HG03159 (cell line): ENCODE measurements around the gene LRP1B.

Experiments
- ATAC-seq: cut with Tn5 transposase; IDR thresholded peaks from one replicate; pipeline ENCODE4 v1.9.1; 2021; ENCODE audit warnings: mild to moderate bottlenecking, moderate library complexity; ENCODE audit not compliant: unreplicated experiment

Gene LRP1B

GRCh38 chr2:141529659-141530058, 601.2 kb downstream of the LRP1B start:
- no peak for ATAC-seq

GRCh38 chr2:141528990-141529389, 601.8 kb downstream of the LRP1B start:
- ATAC-seq, result no peak

- ATAC-seq, result no peak
Measured at GRCh38 chr2:141526760-141527159, 604.1 kb downstream of the LRP1B start.

GRCh38 chr2:141524777-141525176, 606.0 kb downstream of the LRP1B start:
- no peak for ATAC-seq

GRCh38 chr2:141523199-141523598, 607.6 kb downstream of the LRP1B start:
- ATAC-seq, result peak; percentile 69

- ATAC-seq, result no peak
Measured at GRCh38 chr2:141522702-141523101, 608.1 kb downstream of the LRP1B start.

- ATAC-seq, result peak; percentile 37
Measured at GRCh38 chr2:141522048-141522447, 608.8 kb downstream of the LRP1B start.

- no peak for ATAC-seq
Measured at GRCh38 chr2:141519906-141520305, 610.9 kb downstream of the LRP1B start.

- ATAC-seq, result no peak
Measured at GRCh38 chr2:141517852-141518421, 612.9 kb downstream of the LRP1B start.

GRCh38 chr2:141517180-141517851, 613.5 kb downstream of the LRP1B start:
- no peak for ATAC-seq

GRCh38 chr2:141515931-141516330, 614.9 kb downstream of the LRP1B start:
- no peak for ATAC-seq

- peak; percentile 100 for ATAC-seq
Measured at GRCh38 chr2:141513853-141514252, 617.0 kb downstream of the LRP1B start.

GRCh38 chr2:141508806-141509595, 621.8 kb downstream of the LRP1B start:
- no peak for ATAC-seq

GRCh38 chr2:141508086-141508752, 622.6 kb downstream of the LRP1B start:
- ATAC-seq, result no peak

- ATAC-seq, result no peak
Measured at GRCh38 chr2:141506135-141506534, 624.7 kb downstream of the LRP1B start.

- no peak for ATAC-seq
Measured at GRCh38 chr2:141501752-141502151, 629.1 kb downstream of the LRP1B start.

- ATAC-seq, result no peak
Measured at GRCh38 chr2:141499123-141499522, 631.7 kb downstream of the LRP1B start.

GRCh38 chr2:141498561-141498960, 632.3 kb downstream of the LRP1B start:
- ATAC-seq, result no peak

- ATAC-seq, result no peak
Measured at GRCh38 chr2:141497272-141497671, 633.5 kb downstream of the LRP1B start.

- no peak for ATAC-seq
Measured at GRCh38 chr2:141496810-141497209, 634.0 kb downstream of the LRP1B start.

GRCh38 chr2:141493936-141494335, 636.9 kb downstream of the LRP1B start:
- no peak for ATAC-seq
